ENCODE measurements around the gene RPS6KC1.

GRCh38 chr1:213162338-213162737, 111.3 kb downstream of the RPS6KC1 start:
- TF ChIP-seq CTCF (IDR thresholded peaks at IDR 0.05) (no peak), POLR2A (IDR thresholded peaks at IDR 0.05) (no peak)
